ENCODE measurements around the gene RHOA. TPM values are rescaled to one million over a fixed set of nuclear protein-coding genes. Genes with fewer than 3 reads are reported as not detected.

The RHOA gene
- total and polyA plus RNA-seq, 10 donors: 226 to 693 (median 481) TPM

GRCh38 chr3:49445391-49445790 is 33.6 kb upstream of the RHOA start:
- no peak for TF ChIP-seq POLR2AphosphoS5 (IDR thresholded peaks at IDR 0.05)
- TF ChIP-seq POLR2A (IDR thresholded peaks at IDR 0.05): no peak
- no peak for TF ChIP-seq CTCF (IDR thresholded peaks at IDR 0.05 in 8 of 11, conservative IDR thresholded peaks at IDR 0.05 in 3 of 11)
- intact Hi-C loops (cut with DNase I; ENCODE audit: low total_unique reads): loop anchor here (10.0 kb wide), 2 partner anchors 111 to 151 kb away; no protein-coding TSS in a partner anchor
- Histone ChIP-seq H3K27ac (peak overlapping the region in 6 of 8 donors; percentile 36 to 86 (median 82)), H3K27me3 (replicated peaks in 1 of 7) (no peaks in the 10 kb centered on the region), H3K36me3 (no peaks in the 10 kb centered on the region), H3K9me3 (no peaks in the 10 kb centered on the region), H3K4me3 (no peak overlapping the region), H3K4me1 (peaks cover 12 to 51% (median 27%) of the 10 kb centered on the region in 6 donors)
- DNase-seq: no peak
- WGBS, 5 donors: 91 to 99% (median 96%) methylated on average over 5 of the region's 5 CpGs

- Histone ChIP-seq H3K4me3 (no peak overlapping the region), H3K4me1 (peaks cover 4 to 8% (median 5%) of the 10 kb centered on the region in 6 donors), H3K27me3 (replicated peaks in 1 of 7) (no peaks in the 10 kb centered on the region), H3K36me3 (no peaks in the 10 kb centered on the region), H3K27ac (no peak overlapping the region), H3K9me3 (no peaks in the 10 kb centered on the region)
- intact Hi-C loops (cut with DNase I; ENCODE audit: low total_unique reads): no loop called here
- TF ChIP-seq POLR2AphosphoS5 (IDR thresholded peaks at IDR 0.05): no peak
- no peak for TF ChIP-seq CTCF (IDR thresholded peaks at IDR 0.05 in 8 of 11, conservative IDR thresholded peaks at IDR 0.05 in 3 of 11)
- no peak for TF ChIP-seq POLR2A (IDR thresholded peaks at IDR 0.05)
- DNase-seq: no peak
- 81 to 90% (median 87%) methylated on average over 5 of the region's 5 CpGs for WGBS, 5 donors
Measured at GRCh38 chr3:49434731-49435130, 23.0 kb upstream of the RHOA start.

- 2 to 5% (median 4%) methylated on average over 9 of the region's 9 CpGs for WGBS, 5 donors
- DNase-seq: no peak
- H3K4me1 ChIP-seq: peaks cover 5 to 31% (median 15%) of the 10 kb centered on the region in 6 donors
- H3K9me3 ChIP-seq: no peaks in the 10 kb centered on the region
- peak overlapping the region; percentile 55 to 80 (median 66) for H3K4me3 ChIP-seq
- H3K36me3 ChIP-seq: peaks cover 0 to 26% (median 18%) of the 10 kb centered on the region in 6 donors
- intact Hi-C loops (cut with DNase I; ENCODE audit: low total_unique reads): no loop called here
- H3K27me3 ChIP-seq (replicated peaks in 1 of 7): no peaks in the 10 kb centered on the region
- H3K27ac ChIP-seq: peak overlapping the region; percentile 83 to 94 (median 92)
- TF ChIP-seq POLR2A (IDR thresholded peaks at IDR 0.05): no peak
- no peak for TF ChIP-seq CTCF (IDR thresholded peaks at IDR 0.05 in 8 of 11, conservative IDR thresholded peaks at IDR 0.05 in 3 of 11)
- no peak for TF ChIP-seq POLR2AphosphoS5 (IDR thresholded peaks at IDR 0.05)
Measured at GRCh38 chr3:49428752-49429080, 16.9 kb upstream of the RHOA start.

GRCh38 chr3:49427586-49427985 is 15.8 kb upstream of the RHOA start:
- Histone ChIP-seq H3K27ac (no peak overlapping the region), H3K27me3 (replicated peaks in 1 of 7) (no peaks in the 10 kb centered on the region), H3K4me1 (peaks cover 5 to 42% (median 17%) of the 10 kb centered on the region in 6 donors), H3K4me3 (no peak overlapping the region), H3K9me3 (no peaks in the 10 kb centered on the region), H3K36me3 (peaks cover 0 to 33% (median 18%) of the 10 kb centered on the region in 6 donors)
- WGBS, 5 donors: 83 to 97% (median 86%) methylated on average over 2 of the region's 2 CpGs
- no peak for TF ChIP-seq CTCF (IDR thresholded peaks at IDR 0.05 in 8 of 11, conservative IDR thresholded peaks at IDR 0.05 in 3 of 11)
- TF ChIP-seq POLR2AphosphoS5 (IDR thresholded peaks at IDR 0.05): no peak
- intact Hi-C loops (cut with DNase I; ENCODE audit: low total_unique reads): no loop called here
- no peak for DNase-seq

Measured in spleen (tissue), 11 donors.